Stimulated activated CD8-positive, alpha-beta memory T cell treated with anti-CD3 and anti-CD28 coated beads, Interleukin-15, amount 100 ng/mL, for 4 hours (primary cell): ENCODE data around the gene AMBRA1.

Source experiments
- DNase-seq, 2 donors: peaks; one replicate each; pipeline ENCODE4 v3.0.0-alpha.2; 2020; ENCODE audit warnings: low read depth in 2 of 2

AMBRA1 gene

DNA sequence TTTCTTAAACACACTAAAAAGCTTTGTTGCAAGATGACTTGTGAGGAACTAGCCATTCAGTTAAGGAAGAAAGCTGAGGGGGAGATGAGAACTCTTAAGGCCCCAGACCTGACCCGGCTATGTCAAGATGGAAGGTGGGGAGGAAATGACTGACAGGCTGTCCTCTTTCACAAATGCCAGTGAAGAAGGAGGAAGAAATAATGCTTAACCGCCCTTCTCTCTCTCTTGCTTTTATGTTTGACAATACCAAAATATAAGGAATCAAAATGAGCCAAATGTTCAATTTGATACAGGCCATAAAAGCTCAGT, 87.4 kb downstream of the AMBRA1 start:
- no peak for DNase-seq

- DNase-seq = no peak
Measured at GRCh38 chr11:46505741-46506482, 87.9 kb downstream of the AMBRA1 start.

DNA sequence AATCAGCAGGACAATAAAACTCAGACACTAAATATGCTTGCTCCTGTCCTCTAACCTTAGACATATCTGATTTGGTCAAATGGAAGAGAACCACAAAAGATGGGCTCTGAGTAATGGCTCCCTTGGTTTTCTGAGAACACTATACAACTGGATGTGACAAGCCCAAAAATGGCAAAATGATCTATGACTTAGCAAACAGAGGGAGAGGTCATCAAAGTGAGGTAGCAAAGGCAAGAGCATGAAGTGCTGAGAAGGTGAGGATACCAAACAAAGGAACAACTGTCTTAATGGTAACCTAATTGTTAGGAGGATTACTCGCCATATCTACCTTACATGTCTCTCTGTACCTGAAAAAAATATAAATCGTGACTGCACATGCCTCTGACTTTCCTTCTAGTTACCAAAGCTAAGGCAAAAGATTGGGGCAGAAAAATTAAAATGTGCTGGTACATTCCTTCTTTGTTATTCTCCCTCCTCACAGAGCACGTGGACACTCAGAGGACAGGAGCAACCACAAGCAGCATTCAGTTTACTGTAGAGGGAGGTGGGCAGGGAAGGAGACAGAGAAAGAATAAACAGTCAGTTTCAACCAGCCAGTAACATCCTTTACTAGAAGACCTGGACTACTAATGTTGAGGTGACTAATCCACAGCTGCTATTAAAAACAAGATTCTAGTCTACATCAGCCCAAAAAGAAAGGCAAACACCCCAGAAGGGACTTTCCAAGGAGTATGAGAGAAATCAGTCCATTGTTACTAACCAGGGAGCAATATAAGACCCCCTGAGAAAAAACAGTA, 88.8 kb downstream of the AMBRA1 start:
- no peak for DNase-seq

DNA sequence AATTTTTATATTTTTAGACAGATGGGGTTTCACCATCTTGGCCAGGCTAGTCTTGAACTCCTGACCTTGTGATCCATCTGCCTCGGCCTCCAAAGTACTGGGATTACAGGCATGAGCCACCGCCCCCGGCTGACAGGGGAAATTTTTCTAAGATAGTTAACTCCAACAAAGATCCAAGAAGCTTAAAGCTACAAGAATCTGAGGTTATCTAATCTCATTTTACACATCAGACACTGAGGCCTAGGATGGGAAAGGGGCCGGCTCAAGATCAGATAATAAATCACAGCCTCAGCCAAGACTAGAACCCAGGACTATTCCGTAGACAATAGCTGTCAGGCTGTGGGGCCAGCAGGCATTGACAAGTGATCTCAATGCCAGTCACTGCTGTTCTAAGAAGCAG, 94.0 kb downstream of the AMBRA1 start:
- no peak for DNase-seq

- DNase-seq = no peak
Measured at GRCh38 chr11:46498968-46499367, 94.9 kb downstream of the AMBRA1 start.

DNA sequence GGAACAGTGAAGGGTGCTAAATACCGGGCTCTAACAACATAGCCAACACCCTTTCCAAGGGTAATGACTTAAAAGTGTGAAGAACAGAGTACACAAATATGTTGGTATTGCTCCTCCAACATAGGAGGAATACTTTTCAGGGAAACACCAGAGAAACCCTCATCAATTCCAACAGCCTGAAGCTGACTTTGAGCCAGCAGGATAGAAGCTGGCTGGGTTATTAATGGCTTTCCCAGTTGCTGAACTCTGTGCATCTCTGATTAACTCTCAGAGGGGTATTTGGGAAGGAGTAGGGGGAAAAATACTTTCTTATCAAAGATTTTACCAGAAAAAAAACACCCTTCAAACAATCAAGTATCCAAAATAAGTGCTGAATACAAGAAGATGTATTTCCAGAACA, 95.6 kb downstream of the AMBRA1 start:
- no peak for DNase-seq

DNA sequence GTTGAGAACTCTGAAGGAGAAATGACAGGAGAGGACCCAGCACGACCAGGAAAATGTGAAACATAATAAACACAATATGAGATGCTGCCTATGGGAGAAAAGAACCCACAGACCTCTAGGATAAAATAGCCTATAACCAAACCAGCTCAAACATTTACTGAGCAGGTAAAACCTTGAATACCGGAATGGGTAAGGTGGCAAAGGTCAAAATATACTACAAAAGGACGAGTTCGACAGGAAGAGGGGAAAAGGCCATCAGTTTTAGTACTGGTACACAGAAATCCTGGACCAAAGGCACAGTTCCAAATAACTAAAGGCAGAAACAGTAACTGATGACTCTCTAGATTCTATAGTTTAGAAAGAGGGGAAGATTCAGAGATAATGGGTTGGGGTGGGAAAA, 96.3 kb downstream of the AMBRA1 start:
- no peak for DNase-seq

DNA sequence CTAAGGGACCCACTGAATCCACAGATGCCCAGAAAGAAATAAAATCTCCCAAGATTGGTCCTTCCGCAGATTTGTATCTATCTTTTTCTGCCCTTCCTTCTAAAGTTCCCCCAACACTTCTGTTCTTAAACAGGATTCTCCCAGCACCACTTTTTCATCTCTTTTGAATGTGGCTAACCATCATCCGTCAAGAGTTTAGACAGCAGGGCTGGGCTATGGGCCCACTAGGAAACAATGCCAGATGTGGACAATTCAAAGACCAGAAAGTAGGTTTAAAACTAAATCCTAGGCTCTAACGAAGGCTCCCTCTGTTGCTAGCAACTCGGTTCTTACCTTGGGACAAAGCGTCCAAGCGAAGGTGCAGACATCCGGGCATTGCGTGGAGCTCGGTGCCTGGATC, 100.0 kb downstream of the AMBRA1 start:
- no peak for DNase-seq

GRCh38 chr11:46492532-46492931, 101.3 kb downstream of the AMBRA1 start:
- no peak for DNase-seq

DNA sequence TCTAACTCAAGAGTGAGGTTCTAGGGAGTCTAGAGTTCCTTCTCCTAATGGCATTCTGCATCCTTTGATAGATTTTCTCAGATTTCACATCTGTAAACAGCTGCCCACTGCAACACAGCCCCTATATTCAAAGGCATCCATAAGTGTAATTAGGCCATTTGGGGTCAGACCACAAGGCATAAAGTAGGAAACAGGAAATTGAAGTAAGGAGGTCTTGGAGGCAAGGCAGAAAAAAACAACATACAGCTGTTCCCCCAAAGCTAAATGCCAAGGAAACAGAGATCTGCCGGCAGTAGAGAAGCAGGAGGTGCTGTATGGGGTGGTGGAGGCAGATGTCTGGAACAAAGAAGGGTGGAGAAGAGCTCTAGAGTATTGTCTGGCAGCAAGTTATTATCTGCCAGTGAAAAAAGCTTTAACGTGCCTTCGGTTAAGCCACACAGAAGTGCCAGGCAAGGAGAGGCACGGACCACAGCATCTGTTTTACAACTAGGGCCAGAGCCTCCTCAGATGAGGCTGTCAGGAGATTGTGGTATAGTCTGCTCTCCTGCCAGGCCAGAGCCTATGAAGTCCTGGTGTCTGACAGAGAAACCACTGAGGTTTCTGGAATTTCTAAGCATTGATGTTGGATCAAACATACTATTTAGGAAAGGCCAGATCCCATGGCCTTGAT, 102.0 kb downstream of the AMBRA1 start:
- DNase-seq = no peak

DNA sequence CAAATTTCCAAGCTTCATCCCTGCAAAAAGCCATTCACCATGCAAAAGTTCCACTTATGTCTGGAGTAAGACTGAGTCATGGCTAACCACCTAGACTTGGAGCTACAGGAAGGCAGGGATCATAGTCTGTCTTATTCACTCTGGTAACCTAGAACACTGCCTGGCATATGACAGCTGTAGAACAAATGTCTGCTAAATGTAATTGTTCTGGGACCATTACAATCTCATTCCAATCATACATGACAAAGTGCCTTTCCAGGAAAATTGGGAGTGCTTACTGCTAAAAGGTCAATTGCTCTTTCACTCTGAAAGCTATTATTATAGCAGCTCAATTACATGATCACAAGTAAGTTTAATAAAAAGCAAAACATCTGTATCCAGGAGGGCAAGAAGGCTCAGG, 103.2 kb downstream of the AMBRA1 start:
- no peak for DNase-seq

DNA sequence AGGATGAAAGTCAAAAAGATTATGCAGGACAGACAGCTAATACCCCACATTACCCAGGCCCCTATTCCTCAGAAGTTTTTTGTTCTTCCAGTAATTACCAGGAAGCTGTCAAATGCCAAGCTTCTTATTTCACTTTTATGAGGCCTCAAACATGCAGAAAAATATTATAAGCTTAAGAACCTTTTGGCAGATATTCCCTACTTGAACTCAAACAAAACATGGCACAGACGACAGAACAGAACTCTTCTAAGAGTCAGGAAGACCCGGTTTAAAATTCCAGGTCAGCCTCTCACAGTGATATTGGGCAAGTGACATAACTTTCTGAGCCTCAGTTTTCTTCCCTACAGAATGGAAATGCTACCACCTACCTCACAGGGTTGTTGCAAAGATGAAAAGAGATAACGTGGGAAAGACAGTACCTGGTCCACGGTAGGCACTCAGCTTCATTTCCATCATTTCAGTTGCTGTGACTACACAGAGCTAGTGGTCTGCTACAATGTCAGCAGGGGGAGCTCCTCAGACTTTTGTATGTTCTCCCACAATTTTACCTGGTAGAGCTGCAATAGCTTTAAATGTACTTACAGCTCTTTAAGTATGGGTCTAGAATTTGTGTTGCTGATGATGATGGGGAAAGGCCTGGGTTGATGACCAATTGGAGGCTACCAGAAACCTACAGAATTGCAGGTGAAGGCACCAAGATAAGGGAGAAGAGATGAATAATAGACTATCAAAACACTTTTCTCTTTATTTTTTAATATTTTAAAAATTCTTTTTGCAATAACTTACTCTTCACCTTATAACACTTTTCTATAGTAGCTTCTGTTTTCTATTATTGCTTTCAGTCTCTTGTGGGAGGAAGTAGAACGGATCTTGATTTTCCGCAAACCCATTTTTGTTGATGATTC, 103.9 kb downstream of the AMBRA1 start:
- no peak for DNase-seq

- DNase-seq = no peak
Measured at GRCh38 chr11:46485856-46486443, 107.9 kb downstream of the AMBRA1 start.

- no peak for DNase-seq
Measured at GRCh38 chr11:46484101-46484500, 109.7 kb downstream of the AMBRA1 start.

GRCh38 chr11:46480909-46481308, 112.9 kb downstream of the AMBRA1 start:
- DNase-seq = no peak

GRCh38 chr11:46480166-46480726, 113.6 kb downstream of the AMBRA1 start:
- DNase-seq = no peak

GRCh38 chr11:46479601-46480000, 114.2 kb downstream of the AMBRA1 start:
- DNase-seq = no peak

DNA sequence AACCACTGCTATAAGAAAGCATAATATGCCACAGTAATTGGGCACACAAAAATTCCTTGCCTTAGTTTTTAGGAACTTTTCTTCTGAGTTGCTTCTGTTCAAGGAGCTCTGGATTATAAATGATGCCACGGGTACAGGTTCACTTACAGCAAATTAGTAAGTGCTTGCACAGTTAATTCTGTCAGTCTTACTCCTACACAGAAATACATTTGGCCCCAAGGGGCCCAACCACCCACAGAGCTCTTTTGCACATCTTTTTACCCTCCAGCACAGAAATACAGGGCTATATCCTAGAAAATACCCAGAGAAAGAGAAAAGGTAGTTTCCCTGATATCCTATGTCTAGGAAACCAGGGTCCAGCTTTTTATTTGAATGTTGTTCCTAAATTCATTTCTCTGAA, 115.6 kb downstream of the AMBRA1 start:
- DNase-seq = no peak

DNA sequence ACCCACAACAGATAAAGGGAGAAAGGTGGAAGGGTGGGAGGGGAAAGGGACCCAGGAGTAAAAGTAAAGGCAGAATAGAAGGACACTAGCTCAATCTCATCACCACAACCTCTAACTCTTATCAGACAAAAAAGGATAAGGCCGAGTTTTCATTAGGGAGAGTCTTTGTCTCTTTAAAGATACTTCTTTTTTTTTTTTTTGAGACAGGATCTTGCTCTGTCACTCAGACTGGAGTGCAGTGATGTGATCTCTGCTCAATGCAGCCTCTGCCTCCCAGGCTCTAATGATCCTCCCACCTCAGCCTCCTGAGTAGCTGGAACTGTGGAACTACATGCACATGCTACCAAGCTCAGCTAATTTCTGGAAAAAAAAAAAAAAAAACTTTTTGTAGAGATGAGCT, 116.7 kb downstream of the AMBRA1 start:
- no peak for DNase-seq

DNA sequence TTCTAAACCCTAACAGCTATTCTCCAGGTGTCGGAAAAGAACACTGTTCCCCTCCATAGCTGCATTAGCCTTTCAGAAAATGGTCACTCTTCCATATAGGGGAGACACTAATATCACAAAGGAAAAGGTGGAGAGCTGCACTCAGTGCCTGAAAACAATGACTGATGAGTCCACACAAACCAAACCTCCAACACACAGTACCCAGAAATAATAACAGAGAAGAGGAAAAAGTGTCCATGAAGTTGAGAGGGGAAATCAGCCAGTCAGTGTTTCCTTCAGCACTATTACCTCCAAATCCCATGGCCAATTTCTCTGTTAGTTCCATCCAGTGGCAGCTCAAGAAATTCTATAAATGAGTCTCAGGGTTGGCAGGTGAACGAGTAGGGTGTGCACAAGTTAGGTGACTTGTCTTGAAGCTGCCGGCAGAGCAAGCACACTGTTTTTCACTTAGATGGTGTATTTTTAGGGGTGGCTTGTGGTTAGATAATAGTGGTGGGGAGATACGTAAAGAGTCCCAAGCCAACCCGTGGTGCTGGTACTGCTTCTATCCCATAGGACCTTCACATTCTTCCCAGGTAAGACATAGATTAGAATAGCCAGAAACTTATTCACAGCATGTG, 117.8 kb downstream of the AMBRA1 start:
- no peak for DNase-seq
